GM19351 (cell line): ENCODE measurements around the gene EXOC4.

Experiments
- ATAC-seq: cut with Tn5 transposase; IDR thresholded peaks from one replicate; pipeline ENCODE4 v1.9.1; 2021; ENCODE audit warnings: mild to moderate bottlenecking, moderate library complexity; ENCODE audit not compliant: unreplicated experiment

Gene EXOC4

GRCh38 chr7:133528796-133529195 lies 275.9 kb downstream of the EXOC4 start:
- no peak for ATAC-seq

GRCh38 chr7:133529861-133530260 lies 277.0 kb downstream of the EXOC4 start:
- no peak for ATAC-seq

GRCh38 chr7:133530682-133531081 lies 277.8 kb downstream of the EXOC4 start:
- ATAC-seq = no peak

GRCh38 chr7:133534816-133535215 lies 281.9 kb downstream of the EXOC4 start:
- ATAC-seq = no peak

- no peak for ATAC-seq
Measured at GRCh38 chr7:133535308-133535707, 282.4 kb downstream of the EXOC4 start.

GRCh38 chr7:133536450-133536849 lies 283.6 kb downstream of the EXOC4 start:
- no peak for ATAC-seq

- ATAC-seq = no peak
Measured at GRCh38 chr7:133539016-133539415, 286.1 kb downstream of the EXOC4 start.

- ATAC-seq = no peak
Measured at GRCh38 chr7:133540096-133540860, 287.4 kb downstream of the EXOC4 start.

- ATAC-seq = no peak
Measured at GRCh38 chr7:133542209-133542780, 289.4 kb downstream of the EXOC4 start.

GRCh38 chr7:133543657-133544056 lies 290.8 kb downstream of the EXOC4 start:
- no peak for ATAC-seq

GRCh38 chr7:133545618-133546017 lies 292.7 kb downstream of the EXOC4 start:
- no peak for ATAC-seq

- no peak for ATAC-seq
Measured at GRCh38 chr7:133547981-133548380, 295.1 kb downstream of the EXOC4 start.

GRCh38 chr7:133549633-133550032 lies 296.8 kb downstream of the EXOC4 start:
- ATAC-seq = no peak

- no peak for ATAC-seq
Measured at GRCh38 chr7:133550145-133550544, 297.3 kb downstream of the EXOC4 start.

- ATAC-seq = no peak
Measured at GRCh38 chr7:133550811-133551210, 297.9 kb downstream of the EXOC4 start.

- no peak for ATAC-seq
Measured at GRCh38 chr7:133551466-133551865, 298.6 kb downstream of the EXOC4 start.

- ATAC-seq = no peak
Measured at GRCh38 chr7:133552079-133552478, 299.2 kb downstream of the EXOC4 start.

- ATAC-seq = no peak
Measured at GRCh38 chr7:133554330-133554729, 301.5 kb downstream of the EXOC4 start.

GRCh38 chr7:133556048-133556447 lies 303.2 kb downstream of the EXOC4 start:
- ATAC-seq = no peak

- no peak for ATAC-seq
Measured at GRCh38 chr7:133556553-133556952, 303.7 kb downstream of the EXOC4 start.

- peak; percentile 75 for ATAC-seq
Measured at GRCh38 chr7:133560900-133561299, 308.0 kb downstream of the EXOC4 start.

GRCh38 chr7:133561396-133561795 lies 308.5 kb downstream of the EXOC4 start:
- no peak for ATAC-seq

- no peak for ATAC-seq
Measured at GRCh38 chr7:133562621-133563020, 309.7 kb downstream of the EXOC4 start.
